Tibial nerve (tissue), 3 donors: ENCODE measurements around the gene OSBPL6.

Experiments
- CTCF ChIP-seq, 5 experiments: fragments of 200-600 bp in 3 of 5; fragments of 450-650 bp in 2 of 5; sonication (generic) in 3 of 5; IDR thresholded peaks; one replicate each; pipeline ENCODE4 v1.5.1; 2016 to 2019; ENCODE audit warnings: antibody characterized with exemption in 5 of 5, mild to moderate bottlenecking in 3 of 5, moderate library complexity in 2 of 5
- POLR2A ChIP-seq, 2 donors: fragments of 450-650 bp; IDR thresholded peaks; one replicate each; pipeline ENCODE4 v1.6.1; 2017; ENCODE audit warnings: antibody characterized with exemption in 2 of 2, mild to moderate bottlenecking in 2 of 2, moderate library complexity in 2 of 2

GRCh38 chr2:178325268-178325667, 131.0 kb downstream of the OSBPL6 start:
- TF ChIP-seq CTCF (IDR thresholded peaks at IDR 0.05) (no peak), POLR2A (IDR thresholded peaks at IDR 0.05) (no peak)
